Subcutaneous abdominal adipose tissue (tissue), 5 donors: Measurements from ENCODE around the gene RSL1D1.
A peak's percentile ranks its signal among the peaks of the same experiment; 100 is the strongest.

Experiments
- H3K27ac ChIP-seq: one replicate; pipeline ENCODE4 v1.7.0; 2013; ENCODE audit warnings: low read depth, mild to moderate bottlenecking, inconsistent platforms, low read length, moderate library complexity
- H3K27me3 ChIP-seq, 5 donors: one replicate each; pipeline ENCODE4 v1.7.0; 2013; ENCODE audit warnings: low read length in 5 of 5, inconsistent platforms in 1 of 5; ENCODE audit not compliant: control insufficient read depth in 5 of 5, insufficient read depth in 4 of 5
- H3K36me3 ChIP-seq, 5 donors: one replicate each; pipeline ENCODE4 v1.7.0; 2013; ENCODE audit warnings: low read length in 5 of 5; ENCODE audit not compliant: control insufficient read depth in 5 of 5, insufficient read depth in 5 of 5
- H3K4me1 ChIP-seq, 5 donors: one replicate each; pipeline ENCODE4 v1.7.0; 2013; ENCODE audit warnings: low read length in 5 of 5, mild to moderate bottlenecking in 3 of 5, moderate library complexity in 1 of 5; ENCODE audit not compliant: control insufficient read depth in 5 of 5, insufficient read depth in 5 of 5
- H3K4me3 ChIP-seq, 5 donors: one replicate each; pipeline ENCODE4 v1.7.0; 2013; ENCODE audit warnings: low read length in 5 of 5, low read depth in 1 of 5
- H3K9ac ChIP-seq, 5 donors: one replicate each; pipeline ENCODE4 v1.7.0; 2013; ENCODE audit warnings: low read length in 5 of 5, mild to moderate bottlenecking in 4 of 5, moderate library complexity in 3 of 5
- H3K9me3 ChIP-seq, 5 donors: one replicate each; pipeline ENCODE4 v1.7.0; 2013; ENCODE audit warnings: low read length in 5 of 5; ENCODE audit not compliant: control insufficient read depth in 5 of 5
- donor health status: healthy.
- donor health status: healthy.
- donor health status: healthy.
- donor health status: healthy.
- donor health status: healthy.

The RSL1D1 gene

DNA sequence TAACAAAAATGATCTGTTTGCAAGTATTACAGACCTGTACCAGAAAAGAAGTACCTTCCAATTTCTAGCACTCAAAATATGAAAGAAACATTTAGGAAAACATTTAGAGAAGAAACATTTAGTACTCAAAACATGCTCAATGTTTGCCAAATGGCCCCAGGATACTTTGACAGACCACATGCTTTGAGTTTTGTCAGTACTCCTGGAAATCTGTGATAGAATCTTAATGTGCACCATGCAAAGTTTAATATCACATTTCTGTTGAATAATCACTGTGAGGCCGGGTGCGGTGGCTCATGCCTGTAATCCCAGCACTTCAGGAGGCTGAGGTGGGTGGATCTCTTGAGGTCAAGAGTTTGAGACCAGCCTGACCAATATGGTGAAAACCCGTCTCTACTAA is 45.8 kb downstream of the RSL1D1 start:
- H3K9me3 ChIP-seq = no peaks in the 10 kb centered on the region
- no peak overlapping the region for H3K4me3 ChIP-seq
- no peaks in the 10 kb centered on the region for H3K36me3 ChIP-seq
- no peak overlapping the region for H3K27ac ChIP-seq
- no peaks in the 10 kb centered on the region for H3K27me3 ChIP-seq
- no peak overlapping the region for H3K9ac ChIP-seq
- no peaks in the 10 kb centered on the region for H3K4me1 ChIP-seq

DNA sequence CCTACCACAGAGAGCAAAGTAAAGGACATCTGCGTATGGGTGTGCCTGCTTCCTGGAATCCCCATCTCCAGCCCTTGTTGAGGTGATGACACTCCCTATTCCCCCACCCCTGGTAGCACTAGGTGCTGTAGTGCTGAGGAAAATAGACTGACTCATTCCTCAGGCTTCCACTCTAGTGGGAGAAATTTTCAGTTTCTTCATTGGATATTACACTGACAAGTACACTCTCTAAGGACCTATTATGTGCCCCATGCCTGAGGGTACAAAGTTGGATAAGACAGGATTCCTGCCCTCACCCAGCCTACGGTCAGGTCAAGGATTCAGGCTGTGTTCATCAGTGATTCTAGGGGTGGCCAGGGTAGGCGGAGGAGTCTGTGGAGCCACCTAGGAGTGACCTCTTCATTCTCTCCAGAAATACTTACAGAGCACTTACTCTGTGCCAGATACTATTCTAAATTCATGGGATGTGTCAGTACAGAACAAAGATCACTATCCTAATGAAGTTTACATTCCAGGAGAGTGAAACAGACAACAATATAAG is 49.8 kb downstream of the RSL1D1 start:
- Histone ChIP-seq H3K4me3 (no peak overlapping the region), H3K36me3 (no peaks in the 10 kb centered on the region), H3K9me3 (no peaks in the 10 kb centered on the region), H3K4me1 (peaks cover 0 to 30% (median 29%) of the 10 kb centered on the region in 5 donors), H3K27ac (no peak overlapping the region), H3K9ac (no peak overlapping the region), H3K27me3 (no peaks in the 10 kb centered on the region)

DNA sequence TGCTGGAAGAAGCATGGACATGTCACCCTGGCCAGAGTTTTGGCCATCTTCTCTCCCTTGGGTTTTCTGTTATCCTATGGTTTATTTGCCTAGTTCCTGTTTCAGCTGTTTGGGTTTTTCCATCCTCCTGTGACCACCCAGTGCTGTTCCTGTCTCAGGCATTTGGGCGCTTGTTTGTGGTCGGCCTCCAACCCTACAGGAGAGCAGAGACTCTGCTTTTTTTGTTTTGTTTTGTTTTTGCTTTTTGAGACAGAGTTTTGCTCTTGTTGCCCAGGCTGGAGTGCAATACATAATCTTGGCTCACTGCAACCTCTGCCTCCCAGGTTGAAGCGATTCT is 51.0 kb downstream of the RSL1D1 start:
- no peaks in the 10 kb centered on the region for H3K27me3 ChIP-seq
- peaks cover 0 to 39% (median 38%) of the 10 kb centered on the region in 5 donors for H3K4me1 ChIP-seq
- H3K27ac ChIP-seq = peak overlapping the region; percentile 98
- H3K36me3 ChIP-seq = no peaks in the 10 kb centered on the region
- no peaks in the 10 kb centered on the region for H3K9me3 ChIP-seq
- no peak overlapping the region for H3K4me3 ChIP-seq
- H3K9ac ChIP-seq = no peak overlapping the region

DNA sequence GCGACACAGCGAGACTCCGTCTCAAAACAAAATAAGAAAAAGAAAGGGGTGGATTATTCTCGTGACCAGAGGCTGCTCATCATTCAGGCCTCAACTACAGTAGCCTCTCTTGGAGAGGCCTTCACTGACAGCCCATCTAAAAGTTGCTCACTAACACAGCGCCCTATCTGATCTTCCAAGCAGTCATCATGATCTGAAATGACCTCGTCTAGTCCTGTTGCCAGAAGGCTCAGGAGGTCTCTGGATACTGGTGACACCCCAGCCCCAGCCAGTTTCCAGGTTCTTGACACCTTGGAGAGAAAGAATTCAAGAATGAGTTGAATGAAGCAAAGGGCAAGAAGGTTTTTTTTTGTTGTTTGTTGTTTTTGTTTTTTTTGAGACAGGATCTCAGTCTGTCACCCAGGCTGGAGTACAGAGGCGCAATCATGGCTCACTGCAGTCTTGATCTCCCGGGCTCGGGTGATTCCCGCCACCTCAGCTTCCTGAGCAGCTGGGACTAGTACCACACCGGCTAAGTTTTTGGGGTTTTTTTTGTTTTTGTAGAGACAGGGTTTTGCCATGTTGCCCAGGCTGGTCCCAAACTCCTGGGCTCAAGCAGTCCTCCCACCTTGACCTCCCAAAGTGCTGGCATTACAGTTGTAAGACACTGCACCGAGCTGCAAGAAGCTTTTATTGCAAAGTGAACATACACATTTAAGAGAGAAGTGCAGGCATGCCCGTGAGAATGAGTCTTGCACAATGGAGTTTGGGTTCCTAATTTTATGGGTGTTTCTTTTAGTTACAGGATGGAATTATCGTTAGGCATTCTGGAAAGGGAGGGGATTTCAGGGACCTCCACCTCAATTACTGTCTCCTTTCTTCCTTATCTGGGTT is 51.6 kb downstream of the RSL1D1 start:
- Histone ChIP-seq H3K27ac (peak overlapping the region; percentile 98), H3K4me3 (no peak overlapping the region), H3K9me3 (no peaks in the 10 kb centered on the region), H3K4me1 (peaks cover 0 to 45% (median 44%) of the 10 kb centered on the region in 5 donors), H3K36me3 (peaks cover 0 to 5% (median 0%) of the 10 kb centered on the region in 5 donors), H3K9ac (peak overlapping the region in 1 of 5 donors; percentile 1), H3K27me3 (no peaks in the 10 kb centered on the region)

DNA sequence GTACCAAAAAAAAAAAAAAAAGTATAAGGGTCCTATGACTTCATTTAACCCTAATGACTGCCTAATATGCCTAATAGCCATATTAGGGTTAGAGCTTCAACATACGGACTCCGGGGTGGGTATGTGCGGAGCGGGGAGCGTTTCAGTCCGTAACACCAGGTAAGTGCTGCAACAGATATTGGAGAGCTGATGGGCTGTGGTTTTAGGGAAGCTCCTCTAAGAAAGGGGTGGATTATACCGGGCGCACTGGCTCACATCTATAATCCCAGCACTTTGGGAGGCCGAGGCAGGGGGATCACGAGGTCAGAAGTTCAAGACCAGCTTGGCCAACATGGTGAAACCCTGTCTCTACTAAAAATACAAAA is 52.3 kb downstream of the RSL1D1 start:
- Histone ChIP-seq H3K9ac (peak overlapping the region in 2 of 5 donors; percentile 20 to 98), H3K36me3 (peaks cover 0 to 5% (median 0%) of the 10 kb centered on the region in 5 donors), H3K4me1 (peaks cover 0 to 51% (median 49%) of the 10 kb centered on the region in 5 donors), H3K27me3 (no peaks in the 10 kb centered on the region), H3K9me3 (no peaks in the 10 kb centered on the region), H3K4me3 (peak overlapping the region in 2 of 5 donors; percentile 90 to 91), H3K27ac (peak overlapping the region; percentile 98)

DNA sequence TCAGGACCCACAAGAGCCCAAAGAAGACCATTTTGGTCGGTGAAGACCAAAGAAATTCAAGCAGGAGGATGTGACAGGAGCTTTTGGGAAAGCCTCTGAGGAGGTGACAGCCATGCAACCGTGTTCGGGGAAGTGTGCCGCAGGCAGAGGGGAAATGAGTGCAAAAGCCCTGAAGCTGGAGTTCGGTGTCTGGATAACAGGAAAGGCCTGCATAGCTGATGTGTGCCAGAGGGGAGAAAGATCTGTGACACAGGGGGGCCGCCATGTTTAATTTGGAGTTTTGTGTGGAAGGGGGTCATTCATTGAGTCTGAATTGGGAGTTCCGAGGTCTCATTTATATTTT is 53.4 kb downstream of the RSL1D1 start:
- H3K27me3 ChIP-seq = no peaks in the 10 kb centered on the region
- H3K4me1 ChIP-seq = peaks cover 0 to 62% (median 58%) of the 10 kb centered on the region in 5 donors
- peaks cover 0 to 5% (median 0%) of the 10 kb centered on the region in 5 donors for H3K36me3 ChIP-seq
- peak overlapping the region; percentile 92 to 100 (median 98) for H3K9ac ChIP-seq
- peak overlapping the region; percentile 82 to 91 (median 85) for H3K4me3 ChIP-seq
- H3K9me3 ChIP-seq = no peaks in the 10 kb centered on the region
- peak overlapping the region; percentile 98 for H3K27ac ChIP-seq

DNA sequence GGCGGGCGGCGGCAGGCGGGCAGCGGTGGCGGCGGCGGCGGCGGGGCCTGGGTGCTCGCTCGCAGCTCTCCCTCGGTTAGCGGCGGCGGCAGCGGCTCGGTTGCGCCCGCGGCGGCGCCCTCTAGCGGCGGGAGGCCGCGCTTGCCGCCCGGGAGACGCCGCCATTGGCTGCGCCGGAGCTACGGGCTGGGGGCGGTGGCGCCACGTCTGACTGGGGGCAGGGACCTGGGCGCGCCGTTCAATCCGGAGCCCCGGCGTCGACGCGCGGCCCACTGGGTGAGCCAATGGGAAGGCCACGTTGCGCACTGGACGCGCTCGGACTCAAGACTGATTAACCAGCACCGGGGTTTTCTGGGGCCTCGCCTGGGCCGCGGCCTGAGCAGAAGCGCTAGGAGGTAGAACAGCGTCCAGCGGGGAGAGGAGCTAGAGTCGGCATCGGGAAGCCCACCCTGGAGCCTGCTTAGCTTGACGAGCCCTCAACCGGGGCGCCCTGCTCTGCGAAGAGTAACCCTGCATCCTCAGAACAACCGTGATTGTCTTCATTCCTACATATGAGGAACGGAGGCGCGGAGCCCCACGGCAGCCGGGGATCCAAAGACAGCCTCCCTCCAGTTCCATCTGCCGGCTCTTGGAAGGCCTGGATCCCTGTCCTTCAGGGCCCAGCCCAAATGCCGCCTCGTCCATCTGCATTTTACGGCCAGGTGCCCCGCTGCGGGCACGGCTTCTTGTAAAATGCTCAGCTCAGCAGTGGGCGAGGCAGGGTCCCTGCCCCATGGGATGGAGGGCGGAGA is 54.0 kb downstream of the RSL1D1 start, which contains the start of gene ZC3H7A:
Gene ZC3H7A, minus strand, starts transcription at position 93 of the 791 bp plus-strand sequence. CDS start 14,904 bp downstream, outside the sequence.
- H3K36me3 ChIP-seq = peaks cover 0 to 7% (median 3%) of the 10 kb centered on the region in 5 donors
- H3K4me1 ChIP-seq = peaks cover 0 to 67% (median 63%) of the 10 kb centered on the region in 5 donors
- no peaks in the 10 kb centered on the region for H3K9me3 ChIP-seq
- no peaks in the 10 kb centered on the region for H3K27me3 ChIP-seq
- peak within 1 kb of the TSS; percentile 83 to 91 (median 85) for H3K4me3 ChIP-seq
- H3K9ac ChIP-seq = peak within 1 kb of the TSS; percentile 92 to 100 (median 99)
- peak within 1 kb of the TSS; percentile 98 for H3K27ac ChIP-seq

DNA sequence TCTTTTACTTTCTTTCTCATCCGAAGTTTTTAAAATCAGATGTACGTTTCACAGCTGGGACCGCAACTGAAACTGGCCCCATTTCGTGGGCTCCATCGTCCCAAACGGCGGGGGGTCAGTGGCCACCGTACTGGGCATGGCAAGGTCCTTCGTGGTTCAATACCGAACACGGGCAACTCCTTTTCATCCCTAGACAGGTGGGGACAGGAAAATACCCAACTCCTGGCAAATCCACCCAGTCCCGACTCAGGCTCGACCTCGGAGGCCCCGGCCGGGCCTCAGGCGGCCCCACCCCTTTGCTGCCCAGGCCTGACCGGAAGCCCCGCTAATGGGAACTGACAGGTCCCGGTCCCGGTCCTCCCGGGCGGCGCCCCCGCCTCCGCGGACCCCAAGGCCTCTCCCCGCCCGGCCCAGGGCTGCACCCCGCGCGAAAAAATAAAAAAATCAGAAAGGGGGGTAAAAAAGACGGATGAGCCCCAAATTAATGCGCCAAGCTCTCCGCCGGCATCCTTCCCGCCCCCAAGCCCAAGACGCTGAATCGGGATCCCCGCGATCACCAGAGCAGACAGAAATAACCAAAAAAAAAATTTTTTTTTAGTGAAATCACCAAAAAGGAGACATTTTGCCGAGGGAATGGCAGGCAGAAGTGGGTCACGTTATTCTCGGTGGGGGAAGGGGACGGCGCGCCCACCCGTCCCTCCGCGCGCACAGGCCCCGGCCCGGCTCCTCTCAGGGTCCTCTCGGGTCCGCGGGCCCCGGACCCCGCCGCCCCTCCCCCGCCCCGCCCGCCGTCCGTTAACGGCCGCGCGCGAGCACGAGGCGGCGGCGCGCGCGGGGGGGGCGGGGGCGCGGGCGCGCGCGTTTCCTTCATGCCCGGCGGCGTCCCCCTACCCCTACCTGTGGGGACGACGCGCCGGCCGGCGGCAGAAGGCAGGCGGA is 54.8 kb downstream of the RSL1D1 start:
- no peaks in the 10 kb centered on the region for H3K27me3 ChIP-seq
- peaks cover 0 to 69% (median 63%) of the 10 kb centered on the region in 5 donors for H3K4me1 ChIP-seq
- H3K9me3 ChIP-seq = no peaks in the 10 kb centered on the region
- H3K27ac ChIP-seq = peak overlapping the region; percentile 98
- peak overlapping the region; percentile 63 to 100 (median 99) for H3K9ac ChIP-seq
- peaks cover 0 to 7% (median 3%) of the 10 kb centered on the region in 5 donors for H3K36me3 ChIP-seq
- H3K4me3 ChIP-seq = peak overlapping the region; percentile 76 to 90 (median 83)

DNA sequence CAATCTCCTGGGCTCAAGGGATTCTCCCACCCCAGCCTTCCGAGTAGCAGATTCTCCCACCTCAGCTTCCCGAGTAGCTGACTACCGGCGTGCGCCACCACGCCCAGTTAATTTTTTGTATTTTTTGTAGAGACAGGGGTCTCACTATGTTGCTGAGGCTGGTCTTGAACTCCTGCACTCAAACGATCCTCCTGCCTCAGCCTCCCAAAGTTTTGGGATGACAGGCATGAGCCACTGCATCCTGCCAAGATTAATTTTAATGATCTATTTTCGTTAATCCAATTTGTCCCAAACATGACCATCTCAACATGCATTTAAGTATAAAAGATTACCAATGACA is 55.5 kb downstream of the RSL1D1 start:
- H3K27ac ChIP-seq = peak overlapping the region; percentile 98
- peak overlapping the region; percentile 68 to 90 (median 83) for H3K4me3 ChIP-seq
- no peaks in the 10 kb centered on the region for H3K27me3 ChIP-seq
- no peaks in the 10 kb centered on the region for H3K9me3 ChIP-seq
- peaks cover 0 to 7% (median 3%) of the 10 kb centered on the region in 5 donors for H3K36me3 ChIP-seq
- peak overlapping the region; percentile 63 to 100 (median 99) for H3K9ac ChIP-seq
- peaks cover 0 to 75% (median 68%) of the 10 kb centered on the region in 5 donors for H3K4me1 ChIP-seq
